GM18502 (cell line): ENCODE results near the gene CPB2.

Experiments
- ATAC-seq: cut with Tn5 transposase; IDR thresholded peaks from one replicate; pipeline ENCODE4 v1.9.1; 2021; ENCODE audit warnings: mild to moderate bottlenecking; ENCODE audit not compliant: unreplicated experiment, poor library complexity

CPB2 gene

DNA sequence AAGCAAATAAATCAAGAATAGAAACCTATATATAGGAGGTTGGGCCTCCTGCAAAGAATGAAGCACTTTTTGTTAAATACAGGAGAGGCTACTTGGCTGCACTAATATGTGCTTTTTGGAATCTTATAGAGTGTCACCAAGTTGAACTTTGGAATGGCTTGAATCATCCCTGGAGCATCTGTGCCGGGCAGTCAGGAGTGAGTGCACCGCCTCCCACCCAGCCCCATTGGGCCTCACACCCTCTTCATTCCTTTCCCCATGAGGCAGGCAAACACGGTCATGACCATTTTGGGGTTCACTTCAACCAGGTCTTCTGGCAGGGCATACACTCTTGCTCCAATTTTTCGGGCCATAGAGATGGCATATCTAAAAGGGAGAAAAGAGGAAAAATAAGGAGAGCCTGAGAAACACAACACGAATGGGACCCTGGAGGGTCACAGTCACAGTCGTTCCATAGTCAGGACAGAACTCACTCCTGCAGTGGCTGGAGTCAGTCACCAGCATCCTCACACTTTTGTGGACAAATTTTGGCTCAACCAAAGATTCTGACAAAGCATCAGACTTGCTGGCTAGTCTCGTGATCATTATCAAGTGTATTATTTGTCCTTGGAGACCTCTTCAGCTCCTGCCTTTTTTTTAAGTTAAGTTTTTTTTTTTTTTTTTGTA, 22.7 kb upstream of the CPB2 start:
- ATAC-seq, result no peak

- ATAC-seq, result peak; percentile 72
Observed at GRCh38 chr13:46126552-46127357, 21.9 kb upstream of the CPB2 start.

GRCh38 chr13:46126056-46126455, 21.2 kb upstream of the CPB2 start:
- no peak for ATAC-seq

GRCh38 chr13:46124967-46125933, 20.4 kb upstream of the CPB2 start:
- ATAC-seq, result peak; percentile 9

GRCh38 chr13:46124531-46124966, 19.7 kb upstream of the CPB2 start:
- ATAC-seq, result peak; percentile 26

- no peak for ATAC-seq
Observed at GRCh38 chr13:46122304-46122703, 17.5 kb upstream of the CPB2 start.

DNA sequence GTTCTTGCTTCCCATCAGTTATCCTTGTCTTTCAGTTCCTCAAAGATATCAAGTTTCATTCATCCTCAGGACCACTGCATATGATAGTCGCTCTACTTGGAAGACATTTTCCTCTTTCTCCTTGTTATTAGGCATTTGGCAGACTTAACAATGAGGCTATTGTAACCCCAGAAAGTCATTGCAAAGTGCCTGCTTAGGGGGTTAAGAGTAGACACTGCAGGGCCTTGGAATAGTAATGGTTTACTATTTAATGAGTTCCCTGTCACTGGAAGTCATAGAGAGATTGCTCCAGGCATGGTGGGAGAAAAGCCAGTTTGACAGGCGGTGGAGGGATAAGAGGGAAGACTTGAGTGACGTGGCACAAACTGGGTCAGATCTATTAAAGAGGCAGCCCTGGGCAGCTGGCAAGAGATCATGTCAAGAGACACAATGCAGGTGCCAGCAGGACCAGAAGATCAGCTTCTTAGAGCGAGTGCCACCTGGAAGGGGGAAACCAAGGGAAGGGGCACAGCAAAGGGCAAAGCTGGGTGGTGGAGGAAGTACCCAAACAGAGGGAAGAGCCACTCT, 16.8 kb upstream of the CPB2 start:
- no peak for ATAC-seq

DNA sequence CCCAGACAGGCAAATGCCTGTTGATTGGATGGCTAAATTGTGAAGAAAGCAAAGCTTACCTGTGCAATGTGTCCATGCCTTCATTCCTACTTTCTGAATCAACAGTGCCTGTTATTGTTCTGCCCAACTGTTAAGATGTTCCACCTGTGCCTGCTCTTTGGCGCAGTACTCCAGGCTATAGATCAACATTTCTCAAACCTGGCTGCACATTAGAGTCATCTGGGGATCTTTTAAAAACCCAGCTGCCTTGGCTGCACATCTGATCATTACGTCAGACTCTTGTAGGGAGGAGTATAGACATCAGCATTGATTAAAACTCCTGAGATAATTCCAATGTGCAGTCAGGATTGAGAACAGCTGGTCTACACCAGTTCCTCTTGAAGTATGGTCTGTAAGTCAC, 16.2 kb upstream of the CPB2 start:
- ATAC-seq, result no peak

DNA sequence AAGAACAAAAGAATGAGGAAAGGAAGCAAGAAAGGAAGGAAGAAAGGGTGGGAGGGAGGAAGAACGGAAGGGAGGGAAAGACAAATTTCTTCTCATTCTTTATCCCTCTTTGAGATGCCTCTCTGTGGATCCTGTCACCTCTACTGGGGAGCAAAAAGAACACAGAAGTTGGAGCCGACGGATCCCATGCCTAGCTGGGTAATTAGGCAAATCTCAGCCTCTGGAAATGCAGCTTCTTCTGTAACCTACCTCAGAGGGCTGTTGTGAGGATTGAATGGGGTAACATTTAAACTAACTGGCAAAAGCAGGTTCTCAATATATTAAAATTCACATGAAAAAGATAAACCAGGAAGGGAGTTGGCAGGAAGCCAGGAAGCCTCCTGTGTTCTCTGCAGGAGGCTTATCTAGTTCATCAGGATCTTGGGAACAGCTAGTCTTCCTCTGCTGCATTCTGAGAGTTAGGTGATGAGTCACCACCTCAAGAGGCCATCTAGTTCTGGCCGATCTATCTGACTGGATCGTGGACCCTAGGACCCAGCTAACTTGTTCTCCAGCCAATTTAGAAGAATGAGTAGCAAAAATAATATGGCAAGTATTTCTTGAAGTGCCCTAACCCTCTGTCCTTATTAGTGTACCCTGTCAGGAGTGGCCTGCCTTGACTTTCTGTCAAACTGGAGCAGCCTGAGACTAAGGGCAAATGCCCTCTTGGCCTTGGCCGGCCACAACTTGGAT, 15.2 kb upstream of the CPB2 start:
- ATAC-seq, result no peak

- ATAC-seq, result no peak
Observed at GRCh38 chr13:46116653-46117502, 12.0 kb upstream of the CPB2 start.

- no peak for ATAC-seq
Observed at GRCh38 chr13:46114613-46115012, 9.8 kb upstream of the CPB2 start.

DNA sequence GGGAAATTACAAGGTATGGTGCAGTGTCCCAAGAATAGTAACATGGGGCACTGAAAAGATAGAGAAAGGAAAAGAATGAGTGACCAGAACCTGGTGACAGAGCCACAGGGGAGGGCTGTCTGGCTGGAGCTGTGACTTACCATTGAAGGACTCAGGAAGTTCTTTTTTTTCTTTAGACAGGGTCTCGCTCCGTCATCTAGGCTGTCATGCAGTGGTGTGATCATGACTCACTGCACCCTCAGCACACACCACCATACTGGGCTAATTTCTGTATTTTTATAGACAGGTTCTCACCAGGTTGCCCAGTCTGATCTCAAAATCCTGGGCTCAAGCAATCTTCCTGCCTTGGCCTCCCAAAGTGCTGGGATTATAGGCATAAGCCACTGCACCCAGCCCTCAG, 8.8 kb upstream of the CPB2 start:
- ATAC-seq, result no peak

GRCh38 chr13:46111151-46111550, 6.3 kb upstream of the CPB2 start:
- ATAC-seq, result no peak

DNA sequence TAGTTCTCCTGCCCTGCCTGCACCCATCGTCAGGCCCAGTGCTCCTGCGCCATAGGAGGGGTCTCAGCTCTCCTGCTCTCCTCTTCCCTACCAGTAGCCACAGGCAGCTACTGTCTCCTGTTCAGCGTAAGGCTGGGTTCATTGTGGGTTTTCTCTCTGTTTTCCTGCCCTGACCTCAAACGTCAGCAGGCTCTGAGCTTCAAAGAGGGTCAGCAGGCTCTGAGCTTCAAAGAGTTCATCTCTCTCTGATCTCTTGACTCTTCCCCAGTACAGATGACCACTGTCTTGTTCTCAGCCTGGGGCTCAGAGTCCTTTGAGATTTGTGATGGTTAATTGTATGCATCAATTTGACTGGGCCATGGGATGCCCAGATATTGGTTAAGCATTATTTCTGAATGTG, 4.6 kb upstream of the CPB2 start:
- ATAC-seq, result no peak

- no peak for ATAC-seq
Observed at GRCh38 chr13:46106839-46107371, 2.1 kb upstream of the CPB2 start.

DNA sequence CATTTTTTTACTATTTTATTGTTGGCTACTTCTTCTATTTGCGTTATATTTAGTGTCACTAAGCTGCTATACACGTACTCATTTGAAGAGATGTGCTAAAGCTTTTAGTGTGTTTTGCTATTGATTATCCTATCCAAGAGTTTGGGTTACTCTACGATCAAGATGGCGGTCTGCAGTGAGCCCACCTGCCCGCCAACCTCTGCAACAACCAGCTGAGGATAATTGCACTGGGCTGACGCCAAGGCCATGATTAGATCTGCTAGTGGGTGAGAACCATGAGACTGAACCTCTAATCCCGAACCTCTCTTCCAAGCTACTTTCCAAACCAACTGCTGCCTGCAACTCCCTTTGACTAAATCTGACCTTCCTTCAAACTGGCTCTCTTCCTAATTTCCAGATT, 1.8 kb downstream of the CPB2 start:
- no peak for ATAC-seq

- ATAC-seq, result no peak
Observed at GRCh38 chr13:46102255-46102605, 2.6 kb downstream of the CPB2 start.

- ATAC-seq, result peak; percentile 56
Observed at GRCh38 chr13:46101484-46102254, 3.2 kb downstream of the CPB2 start.
